ENCODE measurements around the gene CELSR1.

Gene CELSR1

GRCh38 chr22:46449116-46449691 lies 88.2 kb downstream of the CELSR1 start:
- no peak for DNase-seq (ENCODE audit: extremely low spot score)
- TF ChIP-seq CTCF (IDR thresholded peaks at IDR 0.05; ENCODE audit: control extremely low read depth, extremely low read depth, low read depth, missing control alignments): no peak
- ChIA-PET POLR2A (no interaction called here), CTCF (interaction anchor here (3.7 kb wide), 1 partner anchor 11 kb away, joined by 14 read pairs; no protein-coding TSS in a partner anchor)

- DNase-seq (ENCODE audit: extremely low spot score): no peak
- ChIA-PET POLR2A (no interaction called here), CTCF (interaction anchor here (0.8 to 3.7 kb wide), 2 partner anchors 12 to 81 kb away, joined by 5 to 14 read pairs; no protein-coding TSS in a partner anchor)
- no peak for TF ChIP-seq CTCF (IDR thresholded peaks at IDR 0.05; ENCODE audit: control extremely low read depth, extremely low read depth, low read depth, missing control alignments)
These were observed 89.1 kb downstream of the CELSR1 start for GRCh38 chr22:46448333-46448732.

GRCh38 chr22:46447906-46448305 lies 89.5 kb downstream of the CELSR1 start:
- no peak for TF ChIP-seq CTCF (IDR thresholded peaks at IDR 0.05; ENCODE audit: control extremely low read depth, extremely low read depth, low read depth, missing control alignments)
- ChIA-PET CTCF (interaction anchor here (0.8 to 3.7 kb wide), 2 partner anchors 12 to 80 kb away, joined by 5 to 14 read pairs; no protein-coding TSS in a partner anchor), POLR2A (no interaction called here)
- no peak for DNase-seq (ENCODE audit: extremely low spot score)

- DNase-seq (ENCODE audit: extremely low spot score): no peak
- CTCF ChIA-PET: interaction anchor here (3.7 kb wide), 1 partner anchor 13 kb away, joined by 14 read pairs; no protein-coding TSS in a partner anchor
- TF ChIP-seq CTCF (IDR thresholded peaks at IDR 0.05; ENCODE audit: control extremely low read depth, extremely low read depth, low read depth, missing control alignments): no peak
- POLR2A ChIA-PET: no interaction called here
These were observed 90.6 kb downstream of the CELSR1 start for GRCh38 chr22:46446799-46447198.

GRCh38 chr22:46445771-46446420 lies 91.5 kb downstream of the CELSR1 start:
- ChIA-PET CTCF (interaction anchor here (3.7 kb wide), 1 partner anchor 14 kb away, joined by 14 read pairs; no protein-coding TSS in a partner anchor), POLR2A (no interaction called here)
- no peak for DNase-seq (ENCODE audit: extremely low spot score)
- no peak for TF ChIP-seq CTCF (IDR thresholded peaks at IDR 0.05; ENCODE audit: control extremely low read depth, extremely low read depth, low read depth, missing control alignments)

GRCh38 chr22:46444390-46444854 lies 93.0 kb downstream of the CELSR1 start:
- POLR2A ChIA-PET: no interaction called here
- TF ChIP-seq CTCF (IDR thresholded peaks at IDR 0.05; ENCODE audit: control extremely low read depth, extremely low read depth, low read depth, missing control alignments): no peak
- CTCF ChIA-PET: interaction anchor here (0.9 to 1.3 kb wide), 2 partner anchors 10 to 16 kb away, joined by 3 read pairs; no protein-coding TSS in a partner anchor
- DNase-seq (ENCODE audit: extremely low spot score): no peak

All from GM10248 (cell line).